Sciatic nerve (tissue), 2 donors: ENCODE data around the gene LLGL2. TPM values are rescaled to one million over a fixed set of nuclear protein-coding genes. Genes with fewer than 3 reads are reported as not detected.

ENCODE experiments used
- ATAC-seq: fragments of 200-7000 bp; cut with Tn5 transposase; one replicate; pipeline ENCODE4 v1.9.1; 2020; ENCODE audit warnings: mild to moderate bottlenecking, moderate library complexity
- DNase-seq: peaks from one replicate; pipeline ENCODE4 v3.0.0-alpha.2; 2020; ENCODE audit warnings: low spot score
- intact Hi-C: fragments of 100-400 bp; cut with DNase I; formaldehyde crosslinking; loops from one replicate; pipeline ENCODE4 v1.14.2; 2022
- total RNA-seq: library from RNA; stranded (reverse); fragmentation: NEBNext Ultra II Directional; extraction: Animal tissue kit (Norgen Biotek cat#: 25700); gene quantifications from one replicate; pipeline ENCODE4 v1.2.1, GENCODE V29; 2021
- donor health status: DM: no; HTN: no; CAD: no.
- donor health status: DM: no; HTN: no; CAD: no.

Gene LLGL2
- total RNA-seq, 1 donor from 2014 or later: 11.0 TPM

- no peak for DNase-seq
- intact Hi-C loops: no loop called here
- no peak for ATAC-seq
These were observed 14.7 kb downstream of the LLGL2 start for GRCh38 chr17:75539967-75540729.

GRCh38 chr17:75540923-75541503 lies 15.5 kb downstream of the LLGL2 start:
- DNase-seq (no peak), ATAC-seq (no peak)
- intact Hi-C loops: no loop called here

GRCh38 chr17:75542229-75542628 lies 16.7 kb downstream of the LLGL2 start:
- no peak for DNase-seq
- no peak for ATAC-seq
- intact Hi-C loops: no loop called here

- ATAC-seq (no peak), DNase-seq (no peak)
- intact Hi-C loops: no loop called here
These were observed 17.3 kb downstream of the LLGL2 start for GRCh38 chr17:75542728-75543336.

- DNase-seq (no peak), ATAC-seq (no peak)
- intact Hi-C loops: no loop called here
These were observed 18.8 kb downstream of the LLGL2 start for GRCh38 chr17:75544250-75544649.

- intact Hi-C loops: no loop called here
- DNase-seq (no peak), ATAC-seq (no peak)
These were observed 20.7 kb downstream of the LLGL2 start for GRCh38 chr17:75546181-75546580.

GRCh38 chr17:75547091-75547490 lies 21.6 kb downstream of the LLGL2 start:
- DNase-seq: no peak
- intact Hi-C loops: no loop called here
- ATAC-seq: no peak

- intact Hi-C loops: no loop called here
- no peak for DNase-seq
These were observed 23.3 kb downstream of the LLGL2 start for GRCh38 chr17:75548813-75549212.

GRCh38 chr17:75549246-75550138 lies 24.0 kb downstream of the LLGL2 start:
- intact Hi-C loops: no loop called here
- no peak for DNase-seq
- peak; percentile 33 for ATAC-seq

More at GRCh38 chr17:75548813-75549212, 23.3 kb downstream of the LLGL2 start:
- no peak for ATAC-seq

- intact Hi-C loops: no loop called here
These were observed 24.6 kb downstream of the LLGL2 start for GRCh38 chr17:75550139-75550465.

GRCh38 chr17:75551266-75551665 lies 25.8 kb downstream of the LLGL2 start:
- DNase-seq (no peak), ATAC-seq (no peak)
- intact Hi-C loops: no loop called here

More at GRCh38 chr17:75550139-75550465, 24.6 kb downstream of the LLGL2 start:
- no peak for DNase-seq
- ATAC-seq: no peak

- intact Hi-C loops: no loop called here
- no peak for ATAC-seq
These were observed 27.2 kb downstream of the LLGL2 start for GRCh38 chr17:75552425-75553294.

GRCh38 chr17:75553295-75554110 lies 28.0 kb downstream of the LLGL2 start:
- DNase-seq (no peak), ATAC-seq (no peak)
- intact Hi-C loops: no loop called here

More at GRCh38 chr17:75552425-75553294, 27.2 kb downstream of the LLGL2 start:
- no peak for DNase-seq

- ATAC-seq: no peak
- DNase-seq: no peak
- intact Hi-C loops: no loop called here
These were observed 30.2 kb downstream of the LLGL2 start for GRCh38 chr17:75555679-75556153.

GRCh38 chr17:75557075-75557851 lies 31.8 kb downstream of the LLGL2 start:
- ATAC-seq: peak; percentile 40
- no peak for DNase-seq
- intact Hi-C loops: no loop called here

- intact Hi-C loops: no loop called here
- no peak for ATAC-seq
These were observed 32.6 kb downstream of the LLGL2 start for GRCh38 chr17:75557852-75558665.

More at GRCh38 chr17:75557852-75558665, 32.6 kb downstream of the LLGL2 start:
- DNase-seq: no peak
